Measurements from ENCODE around the gene GNA12.

DNA sequence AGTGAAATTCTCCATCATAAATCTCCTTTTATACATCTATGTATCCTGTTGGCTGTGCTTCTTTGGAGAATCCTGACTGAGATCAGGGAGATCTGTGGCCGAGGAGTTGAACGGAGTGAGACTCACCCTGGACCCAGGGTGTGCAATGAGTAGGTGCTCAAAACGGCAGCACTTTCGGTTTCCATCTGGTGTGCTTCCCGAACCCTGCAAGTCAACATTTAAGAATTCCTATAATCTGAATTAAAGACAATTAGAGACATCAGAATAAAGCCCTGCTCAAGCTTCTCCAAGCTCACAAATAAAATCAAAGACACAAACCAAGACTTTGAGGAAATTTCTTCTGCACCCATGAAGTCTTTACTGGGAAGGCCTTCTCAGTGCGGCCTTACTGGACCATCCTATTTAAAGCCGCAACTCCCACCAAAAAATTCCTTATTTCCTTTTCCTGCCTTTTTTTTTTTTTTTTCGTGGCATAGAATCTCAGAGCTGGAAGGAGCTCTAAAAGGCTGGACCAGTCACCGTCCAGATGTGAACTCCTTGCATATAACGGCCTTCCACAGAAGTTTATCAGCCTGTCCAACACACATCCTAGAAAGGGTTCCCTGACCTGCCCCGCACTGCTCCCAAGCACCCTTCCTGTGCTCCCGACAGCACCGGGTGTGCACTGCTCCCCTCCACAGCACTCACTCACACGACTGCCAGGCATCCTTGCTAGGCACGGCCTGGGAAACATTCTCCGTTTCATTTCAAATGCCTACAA, 29.7 kb downstream of the GNA12 start:
- TF ChIP-seq POLR2AphosphoS5 (IDR thresholded peaks at IDR 0.05; ENCODE audit: low read depth, low read length) (no peak), REST (IDR thresholded peaks at IDR 0.05; ENCODE audit: insufficient read depth in 1 of 2, low read depth in 2 of 2, low read length in 2 of 2) (no peak)

Data from PFSK-1 (cell line).